ENCODE data around the gene ARMH1.

Gene ARMH1

GRCh38 chr1:44645476-44646244 is 28.9 kb upstream of the ARMH1 start:
- Histone ChIP-seq H3K9me3 (ENCODE audit: control insufficient read depth, insufficient read depth, low read depth, low read length) (no peaks in the 10 kb centered on the region), H3K36me3 (ENCODE audit: control insufficient read depth in 2 of 2, insufficient read depth in 1 of 2, low read length in 2 of 2) (peaks cover 0 to 99% of the 10 kb centered on the region in 2 experiments; a peak in 1 of 3 replicates), H3K4me1 (ENCODE audit: control insufficient read depth, insufficient read depth, low read length) (no peaks in the 10 kb centered on the region), H3K4me3 (ENCODE audit: low read depth, low read length) (no peak overlapping the region), H3K27ac (ENCODE audit: extremely low read depth, low read depth, low read length) (no peak overlapping the region)
- CTCF ChIA-PET: interaction anchor here (1.2 kb wide), 1 partner anchor 73 kb away, joined by 3 read pairs; no protein-coding TSS in a partner anchor
- POLR2A ChIA-PET: no interaction called here
- no peak for TF ChIP-seq SETDB1 (IDR thresholded peaks at IDR 0.05; ENCODE audit: insufficient read length, low read length)
- TF ChIP-seq PRDM10 (tag by site-specific recombination; IDR thresholded peaks at IDR 0.05): no peak
- TF ChIP-seq ZNF629 (tag by site-specific recombination; IDR thresholded peaks at IDR 0.05): no peak
- TF ChIP-seq HIC1 (tag by site-specific recombination; IDR thresholded peaks at IDR 0.05): no peak
- no peak for TF ChIP-seq AEBP2 (tag by site-specific recombination; IDR thresholded peaks at IDR 0.05; ENCODE audit: borderline replicate concordance)
- no peak for TF ChIP-seq PRDM1 (tag by site-specific recombination; IDR thresholded peaks at IDR 0.05)
- no peak for TF ChIP-seq ZNF214 (tag by site-specific recombination; IDR thresholded peaks at IDR 0.05; ENCODE audit: borderline replicate concordance)
- TF ChIP-seq ZNF157 (tag by site-specific recombination; IDR thresholded peaks at IDR 0.05): no peak
- no peak for TF ChIP-seq SCRT2 (tag by site-specific recombination; IDR thresholded peaks at IDR 0.05)
- no peak for TF ChIP-seq ZNF677 (tag by site-specific recombination; IDR thresholded peaks at IDR 0.05)
- no peak for TF ChIP-seq ZNF585B (tag by site-specific recombination; IDR thresholded peaks at IDR 0.05)
- TF ChIP-seq ZNF23 (tag by site-specific recombination; IDR thresholded peaks at IDR 0.05; ENCODE audit: borderline replicate concordance): no peak

- POLR2A ChIA-PET: interaction anchor here (0.5 to 2.4 kb wide), 3 partner anchors 15 to 35 kb away, joined by 3 to 15 read pairs (median 7); partner anchors contain the start of genes ARMH1 and TMEM53
- no peaks in the 10 kb centered on the region for H3K4me1 ChIP-seq (ENCODE audit: control insufficient read depth, insufficient read depth, low read length)
- H3K9me3 ChIP-seq (ENCODE audit: control insufficient read depth, insufficient read depth, low read depth, low read length): no peaks in the 10 kb centered on the region
- no peak overlapping the region for H3K4me3 ChIP-seq (ENCODE audit: low read depth, low read length)
- no peak overlapping the region for H3K27ac ChIP-seq (ENCODE audit: extremely low read depth, low read depth, low read length)
- H3K36me3 ChIP-seq (ENCODE audit: control insufficient read depth in 2 of 2, insufficient read depth in 1 of 2, low read length in 2 of 2): peaks cover 0 to 99% of the 10 kb centered on the region in 2 experiments; a peak in 1 of 3 replicates
- CTCF ChIA-PET: interaction anchor here (1.2 kb wide), 1 partner anchor 74 kb away, joined by 3 read pairs; no protein-coding TSS in a partner anchor
- no peak for TF ChIP-seq ZBTB6 (tag by site-specific recombination; IDR thresholded peaks at IDR 0.05)
- no peak for TF ChIP-seq ZNF558 (tag by site-specific recombination; IDR thresholded peaks at IDR 0.05)
- no peak for TF ChIP-seq SP3 (tag by site-specific recombination; IDR thresholded peaks at IDR 0.05)
- TF ChIP-seq ZNF529 (tag by site-specific recombination; IDR thresholded peaks at IDR 0.05; ENCODE audit: insufficient replicate concordance): no peak
- no peak for TF ChIP-seq HOXA7 (CRISPR knock-in tag; IDR thresholded peaks at IDR 0.05; ENCODE audit: borderline replicate concordance)
- no peak for TF ChIP-seq ZNF146 (tag by site-specific recombination; IDR thresholded peaks at IDR 0.05)
- no peak for TF ChIP-seq ZSCAN18 (tag by site-specific recombination; IDR thresholded peaks at IDR 0.05)
- TF ChIP-seq ZBTB17 (tag by site-specific recombination; IDR thresholded peaks at IDR 0.05): no peak
- TF ChIP-seq ZNF639 (tag by site-specific recombination; IDR thresholded peaks at IDR 0.05): no peak
These were observed 28.0 kb upstream of the ARMH1 start for GRCh38 chr1:44646261-44647110.

Data from HEK293 (cell line).